Measurements from ENCODE around the gene LRIT3.
"Not testable (repeated sequence)": the region's sequence is repeated elsewhere in the genome, so short reads cannot be mapped to it uniquely, and the experiment has no call there.

Gene LRIT3

GRCh38 chr4:109850601-109851000 is 2.7 kb downstream of the LRIT3 start:
- DNase-seq (ENCODE audit: low spot score): no peak

- not testable (repeated sequence) for DNase-seq (ENCODE audit: low spot score)
Observed at GRCh38 chr4:109859426-109860300, 11.8 kb downstream of the LRIT3 start.

- DNase-seq (ENCODE audit: low spot score): no peak
Observed at GRCh38 chr4:109861271-109861670, 13.4 kb downstream of the LRIT3 start.

- no peak for DNase-seq (ENCODE audit: low spot score)
Observed at GRCh38 chr4:109861916-109862511, 14.1 kb downstream of the LRIT3 start.

GRCh38 chr4:109864134-109864533 is 16.2 kb downstream of the LRIT3 start:
- no peak for DNase-seq (ENCODE audit: low spot score)

- no peak for DNase-seq (ENCODE audit: low spot score)
Observed at GRCh38 chr4:109870061-109870460, 22.2 kb downstream of the LRIT3 start.

- DNase-seq (ENCODE audit: low spot score): no peak
Observed at GRCh38 chr4:109872065-109872464, 24.2 kb downstream of the LRIT3 start.

GRCh38 chr4:109872950-109873656 is 25.2 kb downstream of the LRIT3 start:
- no peak for DNase-seq (ENCODE audit: low spot score)

GRCh38 chr4:109873791-109874514 is 26.0 kb downstream of the LRIT3 start:
- no peak for DNase-seq (ENCODE audit: low spot score)

GRCh38 chr4:109875106-109875505 is 27.2 kb downstream of the LRIT3 start:
- no peak for DNase-seq (ENCODE audit: low spot score)

- DNase-seq (ENCODE audit: low spot score): not testable (repeated sequence)
Observed at GRCh38 chr4:109875553-109875952, 27.6 kb downstream of the LRIT3 start.

- DNase-seq (ENCODE audit: low spot score): no peak
Observed at GRCh38 chr4:109876634-109877265, 28.8 kb downstream of the LRIT3 start.

GRCh38 chr4:109877400-109877799 is 29.5 kb downstream of the LRIT3 start:
- DNase-seq (ENCODE audit: low spot score): no peak

GRCh38 chr4:109878355-109878754 is 30.4 kb downstream of the LRIT3 start:
- no peak for DNase-seq (ENCODE audit: low spot score)

- DNase-seq (ENCODE audit: low spot score): no peak
Observed at GRCh38 chr4:109879081-109879480, 31.2 kb downstream of the LRIT3 start.

- DNase-seq (ENCODE audit: low spot score): no peak
Observed at GRCh38 chr4:109879636-109880314, 31.9 kb downstream of the LRIT3 start.

- no peak for DNase-seq (ENCODE audit: low spot score)
Observed at GRCh38 chr4:109886303-109886702, 38.4 kb downstream of the LRIT3 start.

GRCh38 chr4:109887071-109887470 is 39.2 kb downstream of the LRIT3 start:
- DNase-seq (ENCODE audit: low spot score): no peak

GRCh38 chr4:109890076-109890475 is 42.2 kb downstream of the LRIT3 start:
- no peak for DNase-seq (ENCODE audit: low spot score)

- DNase-seq (ENCODE audit: low spot score): no peak
Observed at GRCh38 chr4:109902559-109903251, 54.8 kb downstream of the LRIT3 start.
